ENCODE measurements around the gene KRT1. TPM values are rescaled to one million over a fixed set of nuclear protein-coding genes. Genes with fewer than 3 reads are reported as not detected.

The KRT1 gene
- total and polyA plus RNA-seq, 8 donors = 0.17 to 0.41 TPM; not detected in 6

GRCh38 chr12:52666471-52666870 lies 13.7 kb downstream of the KRT1 start:
- WGBS, 2 donors = 54 to 59% methylated on average over 3 of the region's 3 CpGs
- TF ChIP-seq CTCF (IDR thresholded peaks at IDR 0.05) = no peak
- intact Hi-C loops (cut with DNase I) = no loop called here
- no peaks in the 10 kb centered on the region for H3K9me3 ChIP-seq
- FAIRE-seq (no peak), DNase-seq (no peak), ATAC-seq (no peak)
- peaks cover 0 to 5% (median 0%) of the 10 kb centered on the region in 4 donors for H3K27me3 ChIP-seq
- H3K4me3 ChIP-seq = no peak overlapping the region
- H3K36me3 ChIP-seq = no peaks in the 10 kb centered on the region
- H3K4me1 ChIP-seq = no peaks in the 10 kb centered on the region
- H3K27ac ChIP-seq = no peak overlapping the region

- intact Hi-C loops (cut with DNase I) = no loop called here
- Histone ChIP-seq H3K36me3 (no peaks in the 10 kb centered on the region), H3K4me1 (no peaks in the 10 kb centered on the region), H3K9me3 (no peaks in the 10 kb centered on the region), H3K4me3 (no peak overlapping the region), H3K27me3 (peaks cover 0 to 5% (median 0%) of the 10 kb centered on the region in 4 donors), H3K27ac (no peak overlapping the region)
- ATAC-seq (no peak), DNase-seq (no peak), FAIRE-seq (no peak)
- no peak for TF ChIP-seq CTCF (IDR thresholded peaks at IDR 0.05)
These were observed 16.8 kb downstream of the KRT1 start for GRCh38 chr12:52663420-52663819.

GRCh38 chr12:52662918-52663229 lies 17.3 kb downstream of the KRT1 start:
- Histone ChIP-seq H3K4me3 (no peak overlapping the region), H3K9me3 (no peaks in the 10 kb centered on the region), H3K27me3 (peaks cover 0 to 5% (median 0%) of the 10 kb centered on the region in 4 donors), H3K27ac (no peak overlapping the region), H3K36me3 (no peaks in the 10 kb centered on the region), H3K4me1 (no peaks in the 10 kb centered on the region)
- DNase-seq (no peak), ATAC-seq (no peak), FAIRE-seq (no peak)
- no peak for TF ChIP-seq CTCF (IDR thresholded peaks at IDR 0.05)
- intact Hi-C loops (cut with DNase I) = no loop called here

GRCh38 chr12:52662093-52662917 lies 17.9 kb downstream of the KRT1 start:
- 81 to 83% methylated on average over 10 of the region's 10 CpGs for WGBS, 2 donors
- Histone ChIP-seq H3K4me1 (no peaks in the 10 kb centered on the region), H3K4me3 (no peak overlapping the region), H3K9me3 (no peaks in the 10 kb centered on the region), H3K27me3 (peaks cover 0 to 5% (median 0%) of the 10 kb centered on the region in 4 donors), H3K27ac (no peak overlapping the region), H3K36me3 (no peaks in the 10 kb centered on the region)
- FAIRE-seq (no peak), DNase-seq (no peak), ATAC-seq (no peak)
- intact Hi-C loops (cut with DNase I) = no loop called here
- TF ChIP-seq CTCF (IDR thresholded peaks at IDR 0.05) = no peak

GRCh38 chr12:52661668-52662067 lies 18.5 kb downstream of the KRT1 start:
- FAIRE-seq (no peak), DNase-seq (no peak), ATAC-seq (no peak)
- intact Hi-C loops (cut with DNase I) = no loop called here
- Histone ChIP-seq H3K36me3 (no peaks in the 10 kb centered on the region), H3K9me3 (no peaks in the 10 kb centered on the region), H3K27ac (no peak overlapping the region), H3K4me3 (no peak overlapping the region), H3K4me1 (no peaks in the 10 kb centered on the region), H3K27me3 (peaks cover 0 to 5% (median 0%) of the 10 kb centered on the region in 4 donors)
- WGBS, 2 donors = 71 to 73% methylated on average over 3 of the region's 3 CpGs
- no peak for TF ChIP-seq CTCF (IDR thresholded peaks at IDR 0.05)

Measured in pancreas (tissue), 10 donors.